GM21717 (cell line): ENCODE results near the gene RTN4R.

Experiments used
- ATAC-seq: cut with Tn5 transposase; IDR thresholded peaks from one replicate; pipeline ENCODE4 v1.9.1; 2021; ENCODE audit warnings: mild to moderate bottlenecking, moderate library complexity; ENCODE audit not compliant: unreplicated experiment

The RTN4R gene

GRCh38 chr22:20218987-20219386 lies 49.1 kb downstream of the RTN4R start:
- no peak for ATAC-seq

- ATAC-seq = no peak
Observed at GRCh38 chr22:20218326-20218872, 49.7 kb downstream of the RTN4R start.

- no peak for ATAC-seq
Observed at GRCh38 chr22:20217563-20217962, 50.6 kb downstream of the RTN4R start.

DNA sequence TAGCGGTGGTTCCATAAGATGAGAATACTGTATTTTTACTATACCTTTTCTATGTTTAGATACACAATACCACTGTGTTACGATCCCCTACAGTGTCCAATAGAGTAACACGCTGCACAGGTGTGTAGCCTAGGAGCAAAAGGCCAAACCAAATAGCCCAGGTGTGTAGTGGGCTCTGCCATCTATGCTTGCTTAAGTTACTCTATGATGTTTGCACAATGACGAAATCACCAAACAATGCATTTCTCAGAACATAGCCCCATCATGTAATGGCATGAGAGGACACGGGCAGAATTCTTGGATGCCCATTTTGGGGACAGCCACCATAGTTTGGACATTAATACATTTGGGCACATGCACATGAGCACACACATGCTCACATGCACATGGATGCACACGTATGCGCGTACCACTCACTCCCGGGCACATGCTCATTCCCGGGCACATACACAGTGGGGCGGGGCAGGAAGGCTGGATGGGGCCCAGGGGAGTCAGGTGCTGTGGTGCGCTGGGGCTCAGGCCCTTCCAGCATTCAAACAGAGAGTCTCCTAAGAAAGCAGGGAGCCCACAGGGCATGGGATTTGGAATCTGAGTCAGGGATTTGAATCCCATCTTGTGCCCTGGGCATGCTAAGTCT lies 51.1 kb downstream of the RTN4R start:
- no peak for ATAC-seq

DNA sequence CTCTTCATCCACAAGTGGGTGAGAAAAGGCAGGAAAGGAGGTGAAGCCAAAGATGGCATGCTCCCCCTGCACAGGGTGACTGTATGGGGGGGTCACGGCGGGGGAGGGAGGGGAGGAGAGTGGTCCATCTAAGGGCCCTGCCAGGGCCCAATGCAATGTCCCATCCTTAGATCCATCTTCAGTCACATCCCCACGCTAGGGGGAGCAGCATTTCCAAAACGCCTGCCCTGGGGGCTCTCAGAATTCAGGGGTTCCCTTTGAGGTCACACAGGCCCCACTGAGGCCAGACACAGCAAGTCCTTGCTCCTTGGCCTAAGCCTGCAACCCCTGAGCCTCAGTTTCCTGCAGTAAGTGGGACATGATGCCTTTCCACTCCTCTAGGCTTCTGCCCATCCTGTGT lies 52.4 kb downstream of the RTN4R start:
- no peak for ATAC-seq

DNA sequence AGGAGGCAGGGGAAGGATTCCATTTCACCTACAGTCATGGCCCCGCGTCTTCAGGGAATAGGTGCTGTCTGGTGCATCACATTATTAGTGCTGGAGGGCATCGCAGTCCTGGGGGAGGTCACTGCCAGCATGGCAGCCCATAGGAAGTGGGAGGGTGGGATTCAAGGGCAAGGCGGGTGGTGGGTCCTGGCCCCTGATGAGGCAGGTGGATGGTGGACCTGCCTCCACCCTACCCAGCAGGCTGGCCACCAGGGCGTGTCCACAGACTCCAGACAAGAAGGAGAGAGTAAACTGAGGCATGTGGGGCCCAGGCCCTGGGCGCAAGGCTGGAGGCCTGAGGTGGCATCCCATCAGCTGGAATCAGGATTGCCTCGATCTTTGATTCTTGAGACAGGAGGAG lies 53.3 kb downstream of the RTN4R start:
- ATAC-seq = no peak

DNA sequence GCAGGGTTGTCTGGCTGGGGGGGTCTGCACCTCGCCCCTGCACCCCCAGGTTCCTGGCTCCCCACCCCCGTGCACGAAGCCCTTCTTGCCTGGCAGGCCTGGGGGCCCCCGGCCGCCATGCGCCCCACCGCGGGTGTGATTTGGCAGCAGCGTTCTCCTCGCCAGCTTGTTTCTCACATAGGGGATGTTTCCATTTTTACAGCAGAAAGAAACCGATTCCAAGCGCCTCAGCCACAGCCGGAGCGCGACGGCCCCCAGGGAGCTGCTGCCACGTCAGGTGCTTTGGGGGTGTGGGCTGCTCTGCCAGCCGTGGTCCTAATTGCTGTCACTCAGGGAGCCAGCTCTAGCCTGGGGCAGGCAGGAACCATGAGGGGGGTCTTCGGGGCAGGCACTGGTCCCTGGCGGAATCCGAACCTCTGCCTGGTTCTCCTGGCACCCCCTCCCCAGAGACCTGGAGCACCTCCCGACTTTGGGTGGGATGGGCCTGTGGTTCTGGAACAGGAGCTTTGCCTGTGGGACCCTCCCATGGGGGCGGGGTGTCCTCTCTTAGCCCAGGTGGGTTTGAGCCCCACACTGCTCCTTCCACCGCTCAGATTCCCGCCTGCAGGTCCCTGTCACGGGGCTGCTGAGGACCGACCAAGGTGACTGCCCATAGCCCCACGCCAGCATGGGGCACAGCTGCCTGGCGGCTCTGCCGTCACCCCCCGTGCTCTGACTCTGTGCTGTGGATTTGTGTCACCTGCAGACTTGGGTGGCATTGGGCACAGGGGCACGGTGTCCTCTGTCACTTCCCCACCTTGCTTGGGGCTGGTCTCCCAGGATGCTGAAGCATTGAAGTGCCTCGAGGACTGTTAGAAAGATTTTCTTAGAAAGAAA lies 54.0 kb downstream of the RTN4R start:
- ATAC-seq = no peak

- ATAC-seq = no peak
Observed at GRCh38 chr22:20212754-20213699, 55.1 kb downstream of the RTN4R start.

- ATAC-seq = no peak
Observed at GRCh38 chr22:20211997-20212753, 55.9 kb downstream of the RTN4R start.

DNA sequence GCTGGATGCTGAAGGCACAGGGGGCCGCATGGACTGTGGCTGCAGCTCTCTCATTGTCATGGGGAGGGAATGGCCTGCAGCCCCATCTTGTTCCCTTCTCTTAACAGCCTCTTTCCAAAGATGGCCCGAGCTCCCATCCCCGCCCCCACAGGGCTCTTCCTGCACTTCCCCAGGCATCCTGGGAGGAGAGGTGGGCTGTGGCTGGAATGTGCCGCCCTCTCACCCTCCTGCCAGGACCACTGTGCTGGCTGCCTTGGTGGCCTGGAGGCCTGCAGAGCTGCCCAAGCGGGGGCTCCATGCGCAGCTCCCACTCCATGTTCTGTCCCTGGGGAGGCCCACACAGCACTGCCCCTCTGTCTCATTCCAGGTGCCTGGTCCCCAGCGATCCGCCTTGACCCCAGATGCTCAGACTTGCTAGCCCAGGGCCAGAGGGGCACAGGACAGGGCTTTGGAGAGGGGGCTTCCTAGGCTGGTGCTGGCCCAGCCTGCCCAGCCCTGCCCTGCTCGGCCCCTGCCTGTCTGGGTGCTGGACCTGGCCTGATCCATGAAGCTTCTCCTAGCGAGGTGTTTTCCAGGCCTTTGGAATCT lies 56.6 kb downstream of the RTN4R start:
- ATAC-seq = no peak

GRCh38 chr22:20210473-20211059 lies 57.6 kb downstream of the RTN4R start:
- no peak for ATAC-seq

GRCh38 chr22:20209761-20210250 lies 58.3 kb downstream of the RTN4R start:
- no peak for ATAC-seq

DNA sequence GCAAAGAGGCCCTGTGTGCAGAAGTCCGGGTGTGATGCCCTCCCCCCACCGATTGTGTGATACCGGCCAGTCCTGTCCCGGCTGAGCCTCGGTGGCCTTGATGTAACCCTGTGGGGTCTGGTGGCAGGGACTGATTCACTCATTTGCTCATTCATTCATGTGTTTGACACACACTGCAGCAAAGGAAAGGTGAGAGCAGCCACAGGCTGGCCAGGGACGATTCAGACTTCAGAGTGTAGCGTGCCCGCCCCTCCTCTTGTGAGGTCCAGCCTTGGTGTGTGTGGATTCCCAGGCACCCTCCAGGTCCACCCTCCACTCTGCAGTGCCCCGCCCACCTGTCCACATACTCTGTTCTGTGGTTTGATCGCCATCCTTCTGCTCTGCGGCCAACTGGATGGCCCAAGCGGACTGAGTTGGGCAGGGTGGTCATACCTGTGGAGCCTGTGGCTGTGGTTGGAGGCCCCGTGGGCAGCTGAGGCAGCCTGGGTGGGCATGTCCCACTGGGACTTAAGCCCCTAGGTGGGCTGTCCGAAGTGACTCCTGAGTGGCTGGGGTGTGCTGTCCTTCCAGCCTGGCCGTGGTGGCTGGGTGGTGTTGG lies 59.3 kb downstream of the RTN4R start:
- no peak for ATAC-seq

DNA sequence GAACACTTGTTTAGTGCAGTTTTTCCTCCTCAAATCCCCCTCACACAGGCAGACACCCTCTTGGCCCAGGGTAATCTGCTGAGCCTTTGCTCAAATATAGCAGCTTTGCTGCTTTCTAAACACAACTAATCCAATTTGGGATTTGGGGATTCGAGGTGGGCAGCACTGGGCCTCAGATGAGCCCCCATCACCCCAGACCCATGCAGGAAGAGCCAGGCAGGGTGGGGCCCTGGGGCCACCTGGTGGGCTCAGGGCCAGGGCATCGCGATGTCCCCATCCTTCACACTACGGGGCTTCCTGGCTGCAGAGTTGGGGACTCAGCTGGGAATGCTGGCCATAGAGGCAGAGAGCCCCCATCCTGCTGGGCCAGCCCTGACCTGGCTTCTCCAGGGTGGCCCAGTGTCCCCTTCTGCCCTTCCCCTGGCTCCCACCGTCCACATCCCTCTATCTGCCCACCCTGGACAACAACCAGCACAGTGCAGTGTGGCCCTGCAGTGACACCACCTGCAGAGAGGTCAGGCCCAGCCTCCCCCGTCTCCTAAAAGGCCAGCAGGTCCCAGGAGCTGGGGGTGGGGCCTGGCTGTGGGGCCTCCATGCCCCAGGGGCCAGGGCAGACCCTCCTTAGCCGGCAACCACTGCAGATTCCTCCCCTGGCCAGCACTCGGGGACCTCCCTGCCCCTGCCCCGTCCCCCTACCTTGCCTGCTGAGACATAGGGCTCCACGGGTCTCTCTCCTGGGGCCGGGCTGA lies 60.7 kb downstream of the RTN4R start:
- ATAC-seq = no peak

GRCh38 chr22:20206709-20207215 lies 61.4 kb downstream of the RTN4R start:
- ATAC-seq = peak; percentile 11

GRCh38 chr22:20205964-20206708 lies 62.0 kb downstream of the RTN4R start:
- ATAC-seq = peak; percentile 57

DNA sequence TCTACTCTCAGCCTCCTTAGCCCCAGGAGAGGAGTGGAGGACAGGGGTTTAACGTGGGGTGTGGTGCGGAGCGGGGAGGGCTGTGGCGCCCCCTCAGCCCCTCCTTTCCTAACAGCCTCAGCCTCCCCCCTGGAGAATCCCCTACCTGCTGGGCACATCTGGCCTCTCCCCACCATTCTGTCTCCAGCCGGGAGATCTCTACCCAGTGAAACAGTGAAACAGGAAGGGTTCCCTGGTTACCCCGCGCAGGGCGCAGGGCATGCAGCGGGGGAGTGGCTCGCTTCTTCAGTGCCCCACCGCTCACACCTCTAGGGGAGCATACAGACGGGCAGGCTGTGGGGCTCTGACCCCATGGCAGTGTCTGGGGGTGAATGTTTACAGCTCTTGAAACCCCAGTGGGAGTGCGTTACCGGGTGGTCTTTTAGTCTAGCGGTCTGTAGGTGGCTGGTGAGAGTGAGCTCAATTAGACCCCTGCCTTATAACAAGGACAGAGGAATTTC lies 62.6 kb downstream of the RTN4R start:
- no peak for ATAC-seq
